ENCODE data around the gene RELN. TPM values are rescaled to one million over a fixed set of nuclear protein-coding genes. Genes with fewer than 3 reads are reported as not detected.

The RELN gene
- total RNA-seq, 1 donor from 2014 or later: 0.19 TPM

GRCh38 chr7:103685646-103686045 lies 303.8 kb downstream of the RELN start:
- Mint-ChIP-seq H3K36me3 (ENCODE audit: unreplicated experiment) (no peaks in the 10 kb centered on the region), H3K4me1 (ENCODE audit: unreplicated experiment) (peaks cover 3% of the 10 kb centered on the region), H3K27ac (ENCODE audit: unreplicated experiment) (no peak overlapping the region), H3K27me3 (ENCODE audit: unreplicated experiment) (no peaks in the 10 kb centered on the region), H3K4me3 (ENCODE audit: unreplicated experiment) (no peak overlapping the region), H3K9me3 (ENCODE audit: unreplicated experiment) (no peaks in the 10 kb centered on the region)
- DNase-seq (ENCODE audit: extremely low spot score, unreplicated experiment): no peak
- TF ChIP-seq CTCF (IDR thresholded peaks at IDR 0.05): no peak

- Mint-ChIP-seq H3K27ac (ENCODE audit: unreplicated experiment) (no peak overlapping the region), H3K9me3 (ENCODE audit: unreplicated experiment) (no peaks in the 10 kb centered on the region), H3K4me1 (ENCODE audit: unreplicated experiment) (peaks cover 4% of the 10 kb centered on the region), H3K27me3 (ENCODE audit: unreplicated experiment) (no peaks in the 10 kb centered on the region), H3K4me3 (ENCODE audit: unreplicated experiment) (no peak overlapping the region), H3K36me3 (ENCODE audit: unreplicated experiment) (no peaks in the 10 kb centered on the region)
- no peak for TF ChIP-seq CTCF (IDR thresholded peaks at IDR 0.05)
- no peak for DNase-seq (ENCODE audit: extremely low spot score, unreplicated experiment)
These were observed 306.1 kb downstream of the RELN start for GRCh38 chr7:103683348-103683747.

- no peak for TF ChIP-seq CTCF (IDR thresholded peaks at IDR 0.05)
- no peak overlapping the region for H3K27ac Mint-ChIP-seq (ENCODE audit: unreplicated experiment)
- no peak for DNase-seq (ENCODE audit: extremely low spot score, unreplicated experiment)
- H3K36me3 Mint-ChIP-seq (ENCODE audit: unreplicated experiment): no peaks in the 10 kb centered on the region
- no peaks in the 10 kb centered on the region for H3K27me3 Mint-ChIP-seq (ENCODE audit: unreplicated experiment)
- peaks cover 4% of the 10 kb centered on the region for H3K4me1 Mint-ChIP-seq (ENCODE audit: unreplicated experiment)
- H3K4me3 Mint-ChIP-seq (ENCODE audit: unreplicated experiment): no peak overlapping the region
- H3K9me3 Mint-ChIP-seq (ENCODE audit: unreplicated experiment): no peaks in the 10 kb centered on the region
These were observed 309.0 kb downstream of the RELN start for GRCh38 chr7:103680161-103681144.

- no peak for DNase-seq (ENCODE audit: extremely low spot score, unreplicated experiment)
- H3K36me3 Mint-ChIP-seq (ENCODE audit: unreplicated experiment): no peaks in the 10 kb centered on the region
- no peak overlapping the region for H3K27ac Mint-ChIP-seq (ENCODE audit: unreplicated experiment)
- peaks cover 4% of the 10 kb centered on the region for H3K4me1 Mint-ChIP-seq (ENCODE audit: unreplicated experiment)
- H3K4me3 Mint-ChIP-seq (ENCODE audit: unreplicated experiment): no peak overlapping the region
- H3K9me3 Mint-ChIP-seq (ENCODE audit: unreplicated experiment): no peaks in the 10 kb centered on the region
- no peaks in the 10 kb centered on the region for H3K27me3 Mint-ChIP-seq (ENCODE audit: unreplicated experiment)
- TF ChIP-seq CTCF (IDR thresholded peaks at IDR 0.05): no peak
These were observed 310.0 kb downstream of the RELN start for GRCh38 chr7:103679151-103680132.
